Breast epithelium (tissue), 3 donors: ENCODE measurements around the gene PTTG1IP.
A peak's percentile ranks its signal among the peaks of the same experiment; 100 is the strongest.

Experiments used
- CTCF ChIP-seq, 3 donors: fragments of 450-650 bp; IDR thresholded peaks; one replicate each; pipeline ENCODE4 v1.5.1; 2016 to 2017; ENCODE audit warnings: antibody characterized with exemption in 3 of 3, mild to moderate bottlenecking in 3 of 3, moderate library complexity in 3 of 3
- POLR2A ChIP-seq: fragments of 450-650 bp; IDR thresholded peaks from one replicate; pipeline ENCODE4 v1.6.1; 2016; ENCODE audit warnings: antibody characterized with exemption, mild to moderate bottlenecking, moderate library complexity
- POLR2AphosphoS5 ChIP-seq, 3 donors: sonication (generic); formaldehyde crosslinking; IDR thresholded peaks; one replicate each; pipeline ENCODE4 v1.6.1; 2017; ENCODE audit warnings: antibody characterized with exemption in 3 of 3

- TF ChIP-seq CTCF (IDR thresholded peaks at IDR 0.05) = peak in 1 of 3 donors; percentile 32
- TF ChIP-seq POLR2A = no peak
- no peak for TF ChIP-seq POLR2AphosphoS5 (IDR thresholded peaks at IDR 0.05)
Measured at GRCh38 chr21:44800103-44800502, 73.4 kb downstream of the PTTG1IP start.
